ENCODE measurements around the gene STX8.

Gene STX8

GRCh38 chr17:9270921-9271320 is 304.7 kb downstream of the STX8 start:
- ATAC-seq (ENCODE audit: insufficient read depth, low read depth): no peak
- Histone ChIP-seq H3K9ac (ENCODE audit: low read depth, low read length) (no peak overlapping the region), H3K4me2 (ENCODE audit: insufficient read depth, low read length) (no peak overlapping the region), H3K9me3 (ENCODE audit: insufficient read depth, low read length, severe bottlenecking) (no peaks in the 10 kb centered on the region), H4K20me1 (ENCODE audit: insufficient read depth, low read length) (no peaks in the 10 kb centered on the region), H3K27ac (ENCODE audit: low read length) (no peak overlapping the region), H3K79me2 (ENCODE audit: insufficient read depth, low read length) (no peaks in the 10 kb centered on the region), H3K4me1 (ENCODE audit: insufficient read depth, low read length) (no peaks in the 10 kb centered on the region), H3K4me3 (ENCODE audit: low read depth in 1 of 2, low read length in 2 of 2) (no peak overlapping the region), H3K36me3 (ENCODE audit: insufficient read depth, low read length) (no peaks in the 10 kb centered on the region), H3K27me3 (ENCODE audit: insufficient read depth, low read length, poor library complexity) (no peaks in the 10 kb centered on the region), H2AFZ (ENCODE audit: low read depth, low read length) (no peak overlapping the region)
- no peak for TF ChIP-seq CTCF (IDR thresholded peaks at IDR 0.05; ENCODE audit: borderline replicate concordance, extremely low read depth, low read length, poor library complexity, severe bottlenecking)
- TF ChIP-seq EZH2 (IDR thresholded peaks at IDR 0.05; ENCODE audit: borderline replicate concordance, low read depth, low read length, severe bottlenecking): no peak
- DNase-seq: no peak

- H2AFZ ChIP-seq (ENCODE audit: low read depth, low read length): no peak overlapping the region
Observed at GRCh38 chr17:9269350-9270035, 306.1 kb downstream of the STX8 start.

GRCh38 chr17:9268546-9268945 is 307.1 kb downstream of the STX8 start:
- H3K27me3 ChIP-seq (ENCODE audit: insufficient read depth, low read length, poor library complexity): no peaks in the 10 kb centered on the region
- no peak overlapping the region for H3K27ac ChIP-seq (ENCODE audit: low read length)
- no peak for ATAC-seq (ENCODE audit: insufficient read depth, low read depth)
- H3K9ac ChIP-seq (ENCODE audit: low read depth, low read length): no peak overlapping the region
- no peak for DNase-seq
- no peaks in the 10 kb centered on the region for H3K79me2 ChIP-seq (ENCODE audit: insufficient read depth, low read length)
- no peak overlapping the region for H2AFZ ChIP-seq (ENCODE audit: low read depth, low read length)
- H4K20me1 ChIP-seq (ENCODE audit: insufficient read depth, low read length): no peaks in the 10 kb centered on the region
- TF ChIP-seq EZH2 (IDR thresholded peaks at IDR 0.05; ENCODE audit: borderline replicate concordance, low read depth, low read length, severe bottlenecking): no peak
- no peak for TF ChIP-seq CTCF (IDR thresholded peaks at IDR 0.05; ENCODE audit: borderline replicate concordance, extremely low read depth, low read length, poor library complexity, severe bottlenecking)
- H3K4me3 ChIP-seq (ENCODE audit: low read depth in 1 of 2, low read length in 2 of 2): no peak overlapping the region
- H3K4me1 ChIP-seq (ENCODE audit: insufficient read depth, low read length): no peaks in the 10 kb centered on the region
- no peak overlapping the region for H3K4me2 ChIP-seq (ENCODE audit: insufficient read depth, low read length)
- no peaks in the 10 kb centered on the region for H3K36me3 ChIP-seq (ENCODE audit: insufficient read depth, low read length)
- H3K9me3 ChIP-seq (ENCODE audit: insufficient read depth, low read length, severe bottlenecking): no peaks in the 10 kb centered on the region

More at GRCh38 chr17:9269350-9270035, 306.1 kb downstream of the STX8 start:
- no peak overlapping the region for H3K9ac ChIP-seq (ENCODE audit: low read depth, low read length)
- no peak overlapping the region for H3K4me3 ChIP-seq (ENCODE audit: low read depth in 1 of 2, low read length in 2 of 2)
- no peaks in the 10 kb centered on the region for H3K27me3 ChIP-seq (ENCODE audit: insufficient read depth, low read length, poor library complexity)
- H3K36me3 ChIP-seq (ENCODE audit: insufficient read depth, low read length): no peaks in the 10 kb centered on the region
- DNase-seq (no peak), ATAC-seq (ENCODE audit: insufficient read depth, low read depth) (no peak)
- H3K9me3 ChIP-seq (ENCODE audit: insufficient read depth, low read length, severe bottlenecking): no peaks in the 10 kb centered on the region
- H3K27ac ChIP-seq (ENCODE audit: low read length): no peak overlapping the region
- H3K79me2 ChIP-seq (ENCODE audit: insufficient read depth, low read length): no peaks in the 10 kb centered on the region
- TF ChIP-seq CTCF (IDR thresholded peaks at IDR 0.05; ENCODE audit: borderline replicate concordance, extremely low read depth, low read length, poor library complexity, severe bottlenecking) (no peak), EZH2 (IDR thresholded peaks at IDR 0.05; ENCODE audit: borderline replicate concordance, low read depth, low read length, severe bottlenecking) (no peak)
- no peaks in the 10 kb centered on the region for H3K4me1 ChIP-seq (ENCODE audit: insufficient read depth, low read length)
- H3K4me2 ChIP-seq (ENCODE audit: insufficient read depth, low read length): no peak overlapping the region
- no peaks in the 10 kb centered on the region for H4K20me1 ChIP-seq (ENCODE audit: insufficient read depth, low read length)

Measured in DND-41 (cell line).